ENCODE results near the gene TFB1M. TPM values are rescaled to one million over a fixed set of nuclear protein-coding genes. Genes with fewer than 3 reads are reported as not detected.

TFB1M gene
- total RNA-seq, 4 donors from 2014 or later, result 11.4 to 26.4 (median 13.3) TPM

DNA sequence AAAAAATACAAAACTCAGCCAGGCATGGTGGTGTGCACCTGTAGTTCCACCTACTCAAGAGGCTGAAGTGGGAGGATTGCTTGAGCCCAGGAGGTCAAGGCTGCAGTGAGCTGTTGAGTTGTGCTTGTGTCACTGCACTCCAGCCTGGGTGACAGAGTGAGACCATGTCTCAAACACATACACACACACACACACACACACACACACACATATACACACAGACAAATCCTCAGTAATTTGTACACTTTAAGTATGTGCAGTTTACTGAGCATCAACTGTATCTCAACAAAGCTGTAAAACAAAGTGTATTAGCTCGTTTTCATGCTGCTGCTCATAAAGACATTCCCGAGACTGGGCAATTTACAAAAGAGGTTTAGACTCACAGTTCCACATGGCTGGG lies 7.3 kb downstream of the TFB1M start:
- Histone ChIP-seq H3K9me3 (no peaks in the 10 kb centered on the region), H3K4me3 (no peak overlapping the region), H3K27me3 (no peaks in the 10 kb centered on the region), H3K36me3 (peaks cover 0 to 6% (median 0%) of the 10 kb centered on the region in 3 donors), H3K4me1 (no peaks in the 10 kb centered on the region), H3K27ac (no peak overlapping the region)
- TF ChIP-seq, protein P1, sequence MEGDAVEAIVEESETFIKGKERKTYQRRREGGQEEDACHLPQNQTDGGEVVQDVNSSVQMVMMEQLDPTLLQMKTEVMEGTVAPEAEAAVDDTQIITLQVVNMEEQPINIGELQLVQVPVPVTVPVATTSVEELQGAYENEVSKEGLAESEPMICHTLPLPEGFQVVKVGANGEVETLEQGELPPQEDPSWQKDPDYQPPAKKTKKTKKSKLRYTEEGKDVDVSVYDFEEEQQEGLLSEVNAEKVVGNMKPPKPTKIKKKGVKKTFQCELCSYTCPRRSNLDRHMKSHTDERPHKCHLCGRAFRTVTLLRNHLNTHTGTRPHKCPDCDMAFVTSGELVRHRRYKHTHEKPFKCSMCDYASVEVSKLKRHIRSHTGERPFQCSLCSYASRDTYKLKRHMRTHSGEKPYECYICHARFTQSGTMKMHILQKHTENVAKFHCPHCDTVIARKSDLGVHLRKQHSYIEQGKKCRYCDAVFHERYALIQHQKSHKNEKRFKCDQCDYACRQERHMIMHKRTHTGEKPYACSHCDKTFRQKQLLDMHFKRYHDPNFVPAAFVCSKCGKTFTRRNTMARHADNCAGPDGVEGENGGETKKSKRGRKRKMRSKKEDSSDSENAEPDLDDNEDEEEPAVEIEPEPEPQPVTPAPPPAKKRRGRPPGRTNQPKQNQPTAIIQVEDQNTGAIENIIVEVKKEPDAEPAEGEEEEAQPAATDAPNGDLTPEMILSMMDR (IDR thresholded peaks at IDR 0.05), result no peak
- TF ChIP-seq POLR2A (IDR thresholded peaks at IDR 0.05), result no peak
- no peak for DNase-seq

DNA sequence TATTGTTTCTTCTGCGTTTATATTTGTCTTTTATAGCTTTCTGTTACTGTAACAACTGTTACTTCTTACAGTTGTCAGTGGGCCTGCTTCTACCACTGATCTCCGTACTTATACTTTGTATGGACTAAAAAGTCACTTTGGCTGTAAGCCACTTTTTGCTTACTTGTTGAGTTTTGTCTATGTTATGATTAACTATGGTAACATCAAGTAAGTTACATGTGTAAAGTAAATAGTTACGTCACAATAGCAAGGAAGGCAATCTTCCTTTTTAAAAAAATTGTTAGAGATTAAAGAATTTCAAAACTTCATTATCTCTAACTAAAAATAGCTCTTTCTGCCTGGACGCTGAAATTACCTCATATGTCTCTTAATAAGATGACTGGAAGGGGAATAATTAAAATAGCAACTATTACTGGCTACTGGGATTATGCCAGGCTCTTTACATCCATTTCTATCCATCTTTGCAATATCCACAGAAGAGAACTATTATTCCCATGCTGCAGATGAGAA lies 10.9 kb downstream of the TFB1M start:
- no peak overlapping the region for H3K4me3 ChIP-seq
- H3K4me1 ChIP-seq, result no peaks in the 10 kb centered on the region
- no peaks in the 10 kb centered on the region for H3K9me3 ChIP-seq
- peaks cover 0 to 10% (median 0%) of the 10 kb centered on the region in 3 donors for H3K36me3 ChIP-seq
- no peak for TF ChIP-seq POLR2A (IDR thresholded peaks at IDR 0.05)
- no peaks in the 10 kb centered on the region for H3K27me3 ChIP-seq
- no peak for DNase-seq
- no peak overlapping the region for H3K27ac ChIP-seq

DNA sequence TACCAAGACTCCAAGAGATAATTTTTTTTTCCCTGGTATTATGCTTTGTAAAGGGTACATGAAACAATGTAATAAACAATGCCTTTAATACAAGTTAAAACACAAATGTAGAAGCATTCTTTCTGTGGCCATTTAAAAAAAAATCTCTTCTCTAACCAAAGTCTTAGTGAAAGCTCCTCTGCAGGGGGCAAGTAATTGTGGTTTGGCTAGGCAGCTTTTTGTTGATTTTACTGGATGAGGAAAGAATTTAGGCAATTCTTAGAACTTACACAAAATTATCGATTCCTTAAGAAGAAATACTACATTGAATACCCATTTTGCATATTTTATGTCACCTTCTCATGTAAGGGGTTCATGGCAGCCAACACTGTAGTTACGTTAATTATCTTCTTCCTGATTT lies 12.4 kb downstream of the TFB1M start:
- DNase-seq, result no peak
- Histone ChIP-seq H3K27me3 (no peaks in the 10 kb centered on the region), H3K27ac (no peak overlapping the region), H3K36me3 (peaks cover 0 to 16% (median 0%) of the 10 kb centered on the region in 3 donors), H3K4me1 (no peaks in the 10 kb centered on the region), H3K4me3 (no peak overlapping the region), H3K9me3 (no peaks in the 10 kb centered on the region)
- TF ChIP-seq POLR2A (IDR thresholded peaks at IDR 0.05), result no peak
- TF ChIP-seq, protein P1 (IDR thresholded peaks at IDR 0.05), result no peak

DNA sequence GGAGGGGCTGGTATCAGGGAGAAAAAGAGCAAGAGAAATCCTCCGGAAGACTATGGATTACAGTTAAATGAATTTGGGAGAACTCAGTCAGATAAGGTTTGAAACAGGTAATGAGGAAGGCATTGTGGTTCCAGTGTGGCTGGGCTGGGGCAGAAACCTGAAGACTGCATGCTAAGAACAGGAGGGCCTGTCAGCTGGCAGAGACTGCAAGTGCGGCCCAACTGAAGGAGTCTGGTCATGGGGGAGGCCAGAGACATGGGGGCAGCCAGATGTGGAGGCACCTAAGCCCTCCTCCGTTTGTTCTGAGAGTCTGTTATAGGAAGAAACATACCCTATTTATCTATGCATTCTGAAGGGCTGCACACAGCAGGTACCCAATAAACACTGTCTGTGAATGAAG lies 16.6 kb downstream of the TFB1M start:
- DNase-seq, result no peak
- Histone ChIP-seq H3K9me3 (no peaks in the 10 kb centered on the region), H3K36me3 (peaks cover 0 to 25% (median 0%) of the 10 kb centered on the region in 3 donors), H3K27me3 (no peaks in the 10 kb centered on the region), H3K27ac (no peak overlapping the region), H3K4me1 (no peaks in the 10 kb centered on the region), H3K4me3 (no peak overlapping the region)
- TF ChIP-seq POLR2A (IDR thresholded peaks at IDR 0.05), result no peak
- TF ChIP-seq, protein P1 (IDR thresholded peaks at IDR 0.05), result no peak

DNA sequence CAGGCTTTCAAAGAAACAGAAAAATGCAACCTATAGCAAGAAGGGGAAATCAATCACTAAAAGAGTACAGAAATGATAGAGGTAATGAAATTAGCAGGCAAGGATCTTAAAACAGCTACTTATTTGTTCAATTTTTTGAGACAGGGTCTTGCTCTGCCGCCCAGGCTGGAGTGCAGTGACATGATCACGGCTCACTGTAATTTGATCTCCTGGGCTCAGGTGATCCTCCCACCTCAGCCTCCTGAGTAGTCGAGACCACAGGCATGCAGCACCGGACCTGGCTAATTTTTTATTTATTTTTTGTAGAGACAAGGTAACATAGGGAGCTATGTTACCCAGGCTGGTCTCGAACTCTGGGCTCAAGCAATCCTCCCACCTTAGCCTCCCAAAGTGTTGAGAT lies 21.6 kb downstream of the TFB1M start:
- H3K4me1 ChIP-seq, result no peaks in the 10 kb centered on the region
- H3K36me3 ChIP-seq, result peaks cover 0 to 41% (median 0%) of the 10 kb centered on the region in 3 donors
- no peaks in the 10 kb centered on the region for H3K9me3 ChIP-seq
- DNase-seq, result no peak
- no peak for TF ChIP-seq POLR2A (IDR thresholded peaks at IDR 0.05)
- TF ChIP-seq, protein P1 (IDR thresholded peaks at IDR 0.05), result no peak
- no peak overlapping the region for H3K27ac ChIP-seq
- no peak overlapping the region for H3K4me3 ChIP-seq
- H3K27me3 ChIP-seq, result no peaks in the 10 kb centered on the region

DNA sequence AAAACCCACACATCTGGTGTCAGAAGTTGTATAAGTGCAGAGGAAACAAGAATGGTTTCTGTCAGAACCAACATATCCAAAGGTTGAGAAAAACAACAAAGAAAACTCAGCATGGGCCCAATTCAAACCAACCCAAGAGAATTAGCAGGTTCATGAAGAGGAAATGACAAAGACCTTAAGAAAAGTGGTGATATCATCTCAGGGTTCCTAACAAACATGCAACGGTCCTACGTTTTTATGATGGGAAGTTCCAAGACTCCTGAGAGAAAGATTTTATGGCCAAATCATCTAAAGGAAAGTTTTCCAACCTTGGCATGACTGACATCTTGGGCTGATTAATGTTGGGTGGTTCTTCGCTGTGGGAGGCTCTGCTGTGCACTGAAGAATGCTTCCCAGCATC lies 23.0 kb downstream of the TFB1M start:
- DNase-seq, result no peak
- TF ChIP-seq, protein P1 (IDR thresholded peaks at IDR 0.05), result no peak
- no peak for TF ChIP-seq POLR2A (IDR thresholded peaks at IDR 0.05)
- no peak overlapping the region for H3K27ac ChIP-seq
- H3K4me1 ChIP-seq, result no peaks in the 10 kb centered on the region
- no peaks in the 10 kb centered on the region for H3K9me3 ChIP-seq
- peaks cover 0 to 32% (median 0%) of the 10 kb centered on the region in 3 donors for H3K36me3 ChIP-seq
- no peaks in the 10 kb centered on the region for H3K27me3 ChIP-seq
- no peak overlapping the region for H3K4me3 ChIP-seq
